AG04450 (cell line): Measurements from ENCODE around the gene OR2L3. TPM values are rescaled to one million over a fixed set of nuclear protein-coding genes. Genes with fewer than 3 reads are reported as not detected.

Source experiments
- CTCF ChIA-PET: fragments of 300-600, 350-600 bp; formaldehyde crosslinking; extraction: SDS; loops from one replicate; lab custom pipeline; 2022; ENCODE audit warnings: antibody characterized with exemption, inconsistent platforms; lab: Charles Lee
- POLR2A ChIA-PET: fragments of 350-600 bp; formaldehyde crosslinking; extraction: SDS; loops from one replicate; lab custom pipeline; 2021; ENCODE audit warnings: antibody characterized with exemption, inconsistent platforms; lab: Yijun Ruan, JAX
- DNase-seq: peaks from one replicate; pipeline ENCODE4 v3.0.0-alpha.2; 2011; ENCODE audit warnings: low read depth, low spot score
- H3K27ac ChIP-seq: one replicate; pipeline ENCODE4 v1.5.1; 2012; ENCODE audit warnings: low read depth, low read length, control low read depth
- H3K27me3 ChIP-seq: one replicate; pipeline ENCODE4 v1.6.0; 2012; ENCODE audit warnings: low read length; ENCODE audit not compliant: control insufficient read depth, insufficient read depth
- H3K4me3 ChIP-seq: 2 replicates; pipeline ENCODE4 v1.5.1; 2011; ENCODE audit warnings: mild to moderate bottlenecking, low read depth, low read length, control low read depth
- H3K9me3 ChIP-seq: 2 replicates; pipeline ENCODE4 v1.5.1; 2012; ENCODE audit warnings: low read length; ENCODE audit not compliant: control insufficient read depth, insufficient read depth
- CTCF ChIP-seq: IDR thresholded peaks from 2 replicates; pipeline ENCODE4 v1.5.1; 2011; ENCODE audit warnings: low read depth, low read length, control low read depth, inconsistent platforms
- polyA minus RNA-seq: library from RNA; depleted of rRNA, polyadenylated mRNA; stranded (reverse); fragments of >200 nt; gene quantifications from 2 replicates; pipeline ENCODE4 v1.2.3, GENCODE V29; 2011; rRNA and poly(A)+ RNA removed
- polyA plus RNA-seq: library from polyadenylated mRNA; depleted of rRNA; stranded (reverse); fragments of >200 nt; gene quantifications from 2 replicates; pipeline ENCODE4 v1.2.3, GENCODE V29; 2011; rRNA removed

The OR2L3 gene
- polyA plus RNA-seq (not detected in 2 replicates), polyA minus RNA-seq (not detected in 2 replicates)

- ChIA-PET CTCF (no interaction called here), POLR2A (no interaction called here)
- Histone ChIP-seq H3K9me3 (peaks cover 2% of the 10 kb centered on the region), H3K27me3 (no peaks in the 10 kb centered on the region), H3K27ac (no peak within 1 kb of the TSS), H3K4me3 (no peak within 1 kb of the TSS)
- TF ChIP-seq CTCF, result no peak
- DNase-seq, result no peak
Measured at GRCh38 chr1:248046536-248046935, at the start of gene OR2L3. TSS of gene OR2L3 (plus strand) at chr1:248046836. CDS start at chr1:248060682, 13,846 bp downstream.

- H3K9me3 ChIP-seq, result peaks cover 15% of the 10 kb centered on the region
- no peak for DNase-seq
- no peak overlapping the region for H3K4me3 ChIP-seq
- POLR2A ChIA-PET, result no interaction called here
- CTCF ChIA-PET, result no interaction called here
- no peak overlapping the region for H3K27ac ChIP-seq
- no peak for TF ChIP-seq CTCF
- no peaks in the 10 kb centered on the region for H3K27me3 ChIP-seq
Measured at GRCh38 chr1:247998811-247999210, 47.8 kb upstream of the OR2L3 start.

- no peak for TF ChIP-seq CTCF
- Histone ChIP-seq H3K27ac (no peak overlapping the region), H3K4me3 (no peak overlapping the region), H3K27me3 (no peaks in the 10 kb centered on the region), H3K9me3 (peaks cover 10% of the 10 kb centered on the region)
- ChIA-PET CTCF (no interaction called here), POLR2A (no interaction called here)
- DNase-seq, result no peak
Measured at GRCh38 chr1:248000169-248000568, 46.5 kb upstream of the OR2L3 start.

GRCh38 chr1:248007778-248008177 lies 38.9 kb upstream of the OR2L3 start:
- CTCF ChIA-PET, result no interaction called here
- TF ChIP-seq CTCF, result no peak
- Histone ChIP-seq H3K27ac (no peak overlapping the region), H3K9me3 (peaks cover 9% of the 10 kb centered on the region), H3K27me3 (no peaks in the 10 kb centered on the region), H3K4me3 (no peak overlapping the region)
- POLR2A ChIA-PET, result no interaction called here
- no peak for DNase-seq

- no peak overlapping the region for H3K27ac ChIP-seq
- TF ChIP-seq CTCF, result no peak
- POLR2A ChIA-PET, result no interaction called here
- H3K9me3 ChIP-seq, result peaks cover 6% of the 10 kb centered on the region; the same call in 1 of the 2 replicates
- CTCF ChIA-PET, result no interaction called here
- no peak overlapping the region for H3K4me3 ChIP-seq
- DNase-seq, result no peak
- H3K27me3 ChIP-seq, result no peaks in the 10 kb centered on the region
Measured at GRCh38 chr1:248009681-248010080, 37.0 kb upstream of the OR2L3 start.
